Neural progenitor cell (in vitro differentiated cells): ENCODE measurements around the gene SPON1. TPM values are rescaled to one million over a fixed set of nuclear protein-coding genes. Genes with fewer than 3 reads are reported as not detected.

ENCODE experiments used
- DNase-seq: peaks from one replicate; pipeline ENCODE4 v3.0.0-alpha.2; 2016; ENCODE audit warnings: low spot score
- H2AFZ ChIP-seq: fragments of 200-600 bp; sonication (generic); replicated peaks from 2 replicates; pipeline ENCODE4 v1.6.1; 2016; ENCODE audit warnings: antibody characterized with exemption
- H3F3A ChIP-seq: fragments of 200-600 bp; sonication (generic); 2 replicates; pipeline ENCODE4 v1.6.1; 2016; ENCODE audit warnings: antibody characterized with exemption, low read depth
- H3K27ac ChIP-seq: fragments of 200-600 bp; sonication (generic); 2 replicates; pipeline ENCODE4 v1.5.1; 2016; ENCODE audit warnings: mild to moderate bottlenecking
- H3K27me3 ChIP-seq: fragments of 200-600 bp; sonication (generic); 2 replicates; pipeline ENCODE4 v1.6.1; 2016; ENCODE audit warnings: mild to moderate bottlenecking, moderate library complexity
- H3K36me3 ChIP-seq: fragments of 200-600 bp; sonication (generic); 2 replicates; pipeline ENCODE4 v1.5.1; 2016
- H3K4me1 ChIP-seq: fragments of 200-600 bp; sonication (generic); 2 replicates; pipeline ENCODE4 v1.6.1; 2016; ENCODE audit warnings: mixed run types
- H3K4me2 ChIP-seq: fragments of 200-600 bp; sonication (generic); 2 replicates; pipeline ENCODE4 v1.6.1; 2016
- H3K4me3 ChIP-seq: fragments of 200-600 bp; sonication (generic); 2 replicates; pipeline ENCODE4 v1.5.1; 2016
- H3K79me2 ChIP-seq: fragments of 200-600 bp; sonication (generic); 2 replicates; pipeline ENCODE4 v1.6.1; 2016; ENCODE audit warnings: low read depth
- H3K9ac ChIP-seq: fragments of 200-600 bp; sonication (generic); 2 replicates; pipeline ENCODE4 v1.6.1; 2016
- H3K9me3 ChIP-seq: fragments of 200-600 bp; sonication (generic); 2 replicates; pipeline ENCODE4 v1.5.1; 2016; ENCODE audit warnings: low read depth
- H4K20me1 ChIP-seq: fragments of 200-600 bp; sonication (generic); 2 replicates; pipeline ENCODE4 v1.6.1; 2016; ENCODE audit warnings: low read depth
- H3K27ac Mint-ChIP-seq: 3 replicates; pipeline ENCODE4 v1.8.0; 2021; ENCODE audit warnings: mixed read lengths
- H3K27me3 Mint-ChIP-seq: 2 replicates; pipeline ENCODE4 v1.8.0; 2022; ENCODE audit warnings: low read depth, mild to moderate bottlenecking, inconsistent platforms, moderate library complexity, mixed read lengths; ENCODE audit not compliant: insufficient read depth
- H3K36me3 Mint-ChIP-seq: 3 replicates; pipeline ENCODE4 v1.8.0; 2021; ENCODE audit warnings: mixed read lengths
- H3K4me1 Mint-ChIP-seq: 3 replicates; pipeline ENCODE4 v1.8.0; 2021; ENCODE audit warnings: mixed read lengths
- H3K4me3 Mint-ChIP-seq: 3 replicates; pipeline ENCODE4 v1.8.0; 2021; ENCODE audit warnings: mild to moderate bottlenecking, moderate library complexity, mixed read lengths
- H3K9me3 Mint-ChIP-seq: 3 replicates; pipeline ENCODE4 v1.8.0; 2020; ENCODE audit warnings: mixed read lengths
- CTCF ChIP-seq: fragments of 200-600 bp; sonication (generic); IDR thresholded peaks from 2 replicates; pipeline ENCODE4 v1.5.1; 2017; ENCODE audit warnings: antibody characterized with exemption, mild to moderate bottlenecking
- EZH2 ChIP-seq: fragments of 200-600 bp; sonication (generic); IDR thresholded peaks from 2 replicates; pipeline ENCODE4 v1.6.1; 2017; ENCODE audit warnings: antibody characterized with exemption, mild to moderate bottlenecking, moderate library complexity
- EZH2phosphoT487 ChIP-seq: fragments of 200-600 bp; sonication (generic); IDR thresholded peaks from 2 replicates; pipeline ENCODE4 v1.6.1; 2017; ENCODE audit warnings: antibody characterized with exemption
- total RNA-seq: library from RNA; depleted of rRNA; stranded (reverse); fragments of >200 nt; gene quantifications from 2 replicates; pipeline ENCODE4 v1.2.3, GENCODE V29; 2015; ENCODE audit warnings: low replicate concordance

SPON1 gene
- total RNA-seq, 1 donor from 2014 or later = 35.4 TPM

- Histone ChIP-seq H3K79me2 (peaks cover 99% of the 10 kb centered on the region), H3K36me3 (no peaks in the 10 kb centered on the region), H3K27me3 (no peaks in the 10 kb centered on the region), H3K4me1 (peaks cover 28% of the 10 kb centered on the region), H3K9me3 (no peaks in the 10 kb centered on the region), H4K20me1 (peaks cover 46% of the 10 kb centered on the region), H3K4me2 (no peak overlapping the region), H3K27ac (no peak overlapping the region), H3F3A (peaks cover 4% of the 10 kb centered on the region), H3K4me3 (no peak overlapping the region), H3K9ac (no peak overlapping the region), H2AFZ (no peak overlapping the region)
- Mint-ChIP-seq H3K27ac (no peak overlapping the region), H3K9me3 (no peaks in the 10 kb centered on the region), H3K4me3 (no peak overlapping the region), H3K36me3 (no peaks in the 10 kb centered on the region), H3K4me1 (no peaks in the 10 kb centered on the region), H3K27me3 (no peaks in the 10 kb centered on the region)
- DNase-seq = peak; percentile 11
- TF ChIP-seq EZH2 (no peak), CTCF (peak; percentile 14)
These were observed 344.0 kb downstream of the SPON1 start for GRCh38 chr11:14306481-14306880.

- DNase-seq = peak; percentile 53
- H4K20me1 ChIP-seq = peaks cover 48% of the 10 kb centered on the region
- no peaks in the 10 kb centered on the region for H3K4me1 Mint-ChIP-seq
- H3K27ac ChIP-seq = no peak overlapping the region
- peak; percentile 72 for TF ChIP-seq CTCF
- TF ChIP-seq EZH2phosphoT487 = no peak
- peak overlapping the region; percentile 46 for H3K4me2 ChIP-seq
- no peaks in the 10 kb centered on the region for H3F3A ChIP-seq
- no peak overlapping the region for H2AFZ ChIP-seq
- peaks cover 99% of the 10 kb centered on the region for H3K79me2 ChIP-seq
- no peak overlapping the region for H3K27ac Mint-ChIP-seq
- H3K4me3 Mint-ChIP-seq = no peak overlapping the region
- H3K36me3 Mint-ChIP-seq = no peaks in the 10 kb centered on the region
- H3K9ac ChIP-seq = no peak overlapping the region
- no peaks in the 10 kb centered on the region for H3K27me3 Mint-ChIP-seq
- no peaks in the 10 kb centered on the region for H3K9me3 ChIP-seq
- H3K4me1 ChIP-seq = peaks cover 28% of the 10 kb centered on the region
- no peaks in the 10 kb centered on the region for H3K9me3 Mint-ChIP-seq
- no peaks in the 10 kb centered on the region for H3K36me3 ChIP-seq
- no peaks in the 10 kb centered on the region for H3K27me3 ChIP-seq
- H3K4me3 ChIP-seq = no peak overlapping the region
These were observed 345.8 kb downstream of the SPON1 start for GRCh38 chr11:14308114-14308896.

GRCh38 chr11:14308897-14309387 lies 346.4 kb downstream of the SPON1 start:
- H3K9me3 Mint-ChIP-seq = no peaks in the 10 kb centered on the region
- Histone ChIP-seq H3K79me2 (peaks cover 99% of the 10 kb centered on the region), H3K4me2 (no peak overlapping the region), H4K20me1 (peaks cover 53% of the 10 kb centered on the region), H3K27me3 (no peaks in the 10 kb centered on the region), H3K36me3 (no peaks in the 10 kb centered on the region), H3K9ac (no peak overlapping the region), H3K27ac (no peak overlapping the region), H3K4me3 (no peak overlapping the region), H3K4me1 (peaks cover 35% of the 10 kb centered on the region), H2AFZ (no peak overlapping the region), H3K9me3 (no peaks in the 10 kb centered on the region), H3F3A (no peaks in the 10 kb centered on the region)
- no peak overlapping the region for H3K4me3 Mint-ChIP-seq
- no peaks in the 10 kb centered on the region for H3K4me1 Mint-ChIP-seq
- H3K27ac Mint-ChIP-seq = no peak overlapping the region
- no peak for DNase-seq
- TF ChIP-seq EZH2phosphoT487 (no peak), CTCF (no peak), EZH2 (no peak)
- no peaks in the 10 kb centered on the region for H3K36me3 Mint-ChIP-seq
- no peaks in the 10 kb centered on the region for H3K27me3 Mint-ChIP-seq
